Activated gamma-delta T cell (primary cell): ENCODE data around the gene G2E3.
"Not testable (repeated sequence)": the region's sequence is repeated elsewhere in the genome, so short reads cannot be mapped to it uniquely, and the experiment has no call there.

Experiments
- DNase-seq: peaks from one replicate; lab custom pipeline; 2025; lab: John Stamatoyannopoulos, UW

The G2E3 gene

GRCh38 chr14:30559638-30560091, 707 bp downstream of the G2E3 start:
- no peak for DNase-seq

- no peak for DNase-seq
Observed at GRCh38 chr14:30560581-30560980, 1.6 kb downstream of the G2E3 start.

DNA sequence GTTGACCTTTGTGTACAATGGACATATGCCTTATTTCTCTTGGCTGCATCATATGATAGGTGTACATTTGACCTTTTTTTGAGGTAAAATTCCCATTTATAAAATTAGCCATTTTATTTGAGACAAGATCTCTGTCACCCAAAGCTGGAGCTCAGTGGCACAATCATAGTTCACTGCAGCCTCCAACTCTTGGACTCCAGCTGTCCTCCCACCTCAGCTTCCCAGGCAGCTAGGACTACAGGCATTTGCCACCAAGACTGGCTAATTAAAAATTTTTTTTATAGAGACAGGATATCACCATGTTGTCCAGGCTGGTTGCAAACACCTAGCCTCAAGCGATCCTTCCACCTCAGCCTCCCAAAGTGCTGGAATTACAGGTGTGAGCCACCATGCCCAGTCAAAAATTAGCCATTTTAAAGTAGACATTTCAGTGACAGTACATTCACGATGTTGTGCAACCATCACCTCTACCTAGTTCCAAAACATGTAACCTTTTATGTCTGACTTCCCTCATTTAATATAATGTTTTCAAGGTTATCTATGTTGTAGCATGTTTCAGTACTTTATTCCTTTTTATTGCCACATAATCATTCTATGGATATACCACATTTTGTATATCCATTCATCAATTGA, 5.4 kb downstream of the G2E3 start:
- DNase-seq, result no peak

DNA sequence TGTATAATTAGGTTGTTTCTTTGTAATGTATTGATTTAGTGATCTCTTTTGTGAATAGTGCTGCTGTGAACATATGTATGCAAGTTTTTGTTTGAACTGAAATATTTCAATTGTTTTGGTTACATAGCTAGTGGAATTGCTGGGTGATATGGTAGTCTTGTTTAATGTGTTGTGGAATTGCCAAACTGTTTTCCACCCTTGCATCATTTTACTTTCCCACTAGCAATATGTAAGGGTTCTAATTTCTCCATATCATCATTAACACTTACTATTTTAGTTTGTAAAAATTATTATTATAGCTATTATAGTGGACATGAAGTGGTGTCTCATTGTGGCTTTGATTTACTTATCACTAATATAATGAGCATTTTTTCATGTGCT, 5.9 kb downstream of the G2E3 start:
- no peak for DNase-seq

DNA sequence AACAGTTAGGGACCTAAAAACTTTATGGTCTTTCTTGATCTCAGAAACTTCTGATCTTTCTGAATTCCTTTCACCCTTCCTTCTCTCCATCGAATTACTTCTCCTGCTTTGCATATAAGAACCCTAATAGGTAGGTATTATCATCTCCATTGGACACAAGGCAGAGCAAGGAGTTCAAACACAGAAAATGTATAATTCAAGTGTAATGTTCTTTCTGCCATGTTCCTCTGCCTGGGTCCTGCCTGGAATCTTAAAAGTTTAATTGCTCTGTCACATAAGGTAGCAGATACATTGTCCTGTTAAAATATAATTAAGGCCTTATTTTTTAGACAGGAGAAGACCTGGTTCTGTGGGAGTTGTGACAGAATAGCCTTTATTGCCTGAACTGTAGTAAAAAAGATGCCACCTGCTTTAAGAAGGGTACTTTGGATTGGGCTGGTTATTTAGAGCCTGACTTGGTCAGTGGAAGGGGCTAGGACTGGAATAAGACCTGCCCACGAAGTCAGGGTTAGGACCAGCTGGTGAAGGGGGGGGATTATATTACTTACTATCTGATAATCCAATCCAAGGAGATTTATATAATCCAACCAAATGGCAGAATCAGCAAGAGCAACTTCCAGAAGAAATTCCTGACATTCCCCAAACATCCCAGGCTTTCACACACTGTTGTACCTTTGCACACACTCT, 10.4 kb downstream of the G2E3 start:
- DNase-seq, result no peak

- no peak for DNase-seq
Observed at GRCh38 chr14:30569903-30570226, 10.9 kb downstream of the G2E3 start.

- no peak for DNase-seq
Observed at GRCh38 chr14:30572237-30572636, 13.3 kb downstream of the G2E3 start.

- DNase-seq, result no peak
Observed at GRCh38 chr14:30572771-30573170, 13.8 kb downstream of the G2E3 start.

DNA sequence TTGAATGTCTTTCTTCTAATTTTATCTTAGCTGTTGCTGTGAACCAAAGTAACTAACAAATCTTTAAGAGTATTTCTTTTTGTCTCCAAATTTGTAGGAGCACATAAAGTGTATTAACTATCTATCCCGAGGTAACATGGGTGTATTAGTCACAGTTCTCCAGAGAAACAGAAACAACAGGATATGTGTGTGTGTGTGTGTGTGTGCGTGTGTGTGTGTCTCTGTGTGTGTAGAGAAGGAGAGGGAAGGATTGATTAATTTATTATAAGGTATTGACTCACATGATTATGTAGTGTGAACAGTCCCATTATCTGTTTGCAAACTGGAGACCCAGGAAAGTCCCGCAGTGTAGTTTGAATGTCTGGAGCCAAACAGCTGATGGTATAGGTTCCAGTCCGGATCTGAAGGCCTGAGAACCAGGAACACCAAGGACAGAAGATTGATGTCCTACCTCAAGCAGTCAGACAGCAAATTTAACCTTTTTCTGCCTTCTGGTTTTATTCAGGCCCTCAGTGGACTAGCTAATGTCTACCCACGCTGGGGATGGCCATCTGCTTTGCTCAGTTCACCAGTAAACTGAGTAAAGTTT, 14.4 kb downstream of the G2E3 start:
- no peak for DNase-seq

DNA sequence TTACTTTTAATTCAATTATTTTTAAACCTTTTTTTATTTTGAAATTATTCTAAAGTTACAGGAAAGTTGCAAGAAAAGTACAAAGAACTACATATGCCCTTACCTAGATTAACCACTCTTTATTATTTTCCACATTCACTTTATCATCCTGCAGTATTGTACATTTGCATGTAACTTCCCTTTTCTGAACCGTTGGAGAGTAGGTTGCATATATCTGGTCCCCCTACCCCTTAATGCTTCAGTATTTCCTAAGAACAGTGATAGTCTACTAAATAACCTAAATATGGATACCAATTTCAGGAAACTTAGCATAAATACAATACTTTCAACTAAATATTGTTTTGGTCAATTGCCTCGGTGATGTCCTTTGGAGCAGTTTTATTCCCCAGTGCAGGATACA, 15.0 kb downstream of the G2E3 start:
- no peak for DNase-seq

GRCh38 chr14:30574777-30575176, 15.8 kb downstream of the G2E3 start:
- not testable (repeated sequence) for DNase-seq

DNA sequence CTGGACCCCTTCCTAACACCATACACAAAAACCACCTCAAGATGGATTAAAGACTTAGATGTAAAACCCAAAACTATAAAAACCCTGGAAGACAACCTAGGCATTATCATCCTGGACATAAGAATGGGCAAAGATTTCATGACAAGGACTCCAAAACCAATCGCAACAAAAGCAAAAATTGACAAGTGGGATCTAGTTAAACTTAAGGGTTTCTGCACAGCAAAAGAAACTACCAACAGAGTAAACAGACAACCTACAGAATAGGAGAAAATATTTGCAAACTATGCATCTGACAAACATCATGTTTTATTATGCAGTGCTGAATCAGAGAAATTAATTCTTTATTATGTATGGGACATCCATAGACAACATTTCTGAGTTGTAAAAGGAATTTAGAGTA, 17.4 kb downstream of the G2E3 start:
- DNase-seq, result not testable (repeated sequence)

DNA sequence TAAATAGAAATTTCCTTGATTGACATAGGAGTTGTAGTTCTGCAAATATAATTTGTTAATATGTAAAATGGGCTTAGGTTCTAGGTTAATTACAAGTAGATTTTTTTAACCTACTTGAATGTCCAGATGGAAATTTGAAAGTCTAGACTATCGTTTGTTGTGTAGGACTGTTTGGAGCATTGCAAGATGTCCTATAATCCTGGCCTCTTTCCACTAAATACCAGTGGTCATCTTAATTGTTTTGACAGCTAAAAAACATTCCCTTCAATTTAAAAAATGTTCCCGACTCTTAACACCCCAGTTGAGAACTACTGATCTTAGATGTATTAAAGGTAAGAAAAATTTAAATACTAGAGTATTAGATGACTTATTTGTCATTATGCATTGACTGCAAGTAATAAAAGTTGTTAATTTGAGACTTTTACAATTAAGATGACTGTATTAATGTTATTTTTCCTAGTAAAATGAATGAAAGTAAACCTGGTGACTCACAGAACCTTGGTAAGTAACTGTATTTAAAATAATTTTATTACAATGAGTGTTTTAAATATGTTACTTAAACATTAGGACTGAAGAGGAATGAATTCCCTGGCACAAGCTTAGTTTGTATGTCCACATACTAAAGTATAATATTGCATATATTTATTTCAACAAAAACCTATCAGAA, 21.8 kb downstream of the G2E3 start:
- no peak for DNase-seq

- no peak for DNase-seq
Observed at GRCh38 chr14:30581283-30581625, 22.3 kb downstream of the G2E3 start.

GRCh38 chr14:30582376-30582775, 23.4 kb downstream of the G2E3 start:
- no peak for DNase-seq

DNA sequence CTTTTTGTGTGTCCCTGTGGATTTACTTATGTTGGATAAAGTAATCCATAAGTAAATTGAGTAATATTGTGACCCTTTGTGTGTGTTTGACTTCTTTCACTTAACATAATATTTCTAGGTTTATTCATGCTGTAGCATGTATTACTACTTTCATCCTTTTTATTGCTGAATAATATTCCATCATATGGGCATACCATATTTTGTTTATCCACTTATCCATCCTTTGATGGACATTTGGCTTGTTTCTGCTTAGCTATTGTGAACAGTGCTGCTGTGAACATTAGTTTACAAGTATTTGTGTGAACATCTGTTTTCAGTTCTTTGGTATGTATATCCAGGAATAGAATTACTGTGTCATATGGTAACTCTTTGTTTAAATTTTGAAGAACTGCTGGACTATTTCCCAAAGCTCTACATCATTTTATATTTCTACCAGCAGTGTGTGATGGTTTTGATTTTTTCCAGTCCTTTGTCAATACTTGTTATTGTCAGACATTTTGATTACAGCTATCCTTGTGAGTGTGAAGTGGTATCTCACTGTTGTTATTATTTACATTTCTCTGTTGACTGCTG, 25.2 kb downstream of the G2E3 start:
- DNase-seq, result no peak

GRCh38 chr14:30585204-30585603, 26.2 kb downstream of the G2E3 start:
- DNase-seq, result no peak

GRCh38 chr14:30587141-30587540, 28.2 kb downstream of the G2E3 start:
- DNase-seq, result no peak

- no peak for DNase-seq
Observed at GRCh38 chr14:30588873-30589272, 29.9 kb downstream of the G2E3 start.

DNA sequence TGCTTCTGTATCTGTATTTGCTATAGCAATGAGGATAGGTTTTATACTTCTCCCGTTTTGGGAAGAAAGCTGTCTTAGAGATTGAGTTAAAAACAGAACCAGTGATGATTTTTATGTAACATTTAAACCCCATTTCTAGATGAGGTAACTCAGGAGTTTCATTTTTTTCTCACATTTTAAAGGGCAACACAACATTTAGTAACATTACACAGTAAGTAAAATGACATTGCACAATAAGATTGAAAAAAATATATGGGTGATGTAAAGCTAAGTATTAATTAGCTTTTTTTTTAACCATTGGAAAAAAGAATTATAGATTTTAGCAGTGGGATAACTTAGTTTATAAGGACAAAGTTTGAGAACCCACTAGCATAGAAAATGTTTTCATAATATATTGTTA, 38.0 kb downstream of the G2E3 start:
- no peak for DNase-seq

- DNase-seq, result no peak
Observed at GRCh38 chr14:30597504-30597903, 38.5 kb downstream of the G2E3 start.
